ENCODE measurements around the gene DDX59.

DDX59 gene

GRCh38 chr1:200686620-200687019, 16.9 kb upstream of the DDX59 start:
- no peak for TF ChIP-seq CTCF (IDR thresholded peaks at IDR 0.05; ENCODE audit: control extremely low read depth, extremely low read depth, low read depth, missing control alignments)
- ChIA-PET POLR2A (no interaction called here), CTCF (no interaction called here)
- DNase-seq (ENCODE audit: extremely low spot score), result no peak

- TF ChIP-seq CTCF (IDR thresholded peaks at IDR 0.05; ENCODE audit: control extremely low read depth, extremely low read depth, low read depth, missing control alignments), result no peak
- POLR2A ChIA-PET, result no interaction called here
- no peak for DNase-seq (ENCODE audit: extremely low spot score)
- CTCF ChIA-PET, result interaction anchor here (1.0 kb wide), 1 partner anchor 18 kb away, joined by 3 read pairs; no protein-coding TSS in a partner anchor
Measured at GRCh38 chr1:200684015-200684414, 14.3 kb upstream of the DDX59 start.

DNA sequence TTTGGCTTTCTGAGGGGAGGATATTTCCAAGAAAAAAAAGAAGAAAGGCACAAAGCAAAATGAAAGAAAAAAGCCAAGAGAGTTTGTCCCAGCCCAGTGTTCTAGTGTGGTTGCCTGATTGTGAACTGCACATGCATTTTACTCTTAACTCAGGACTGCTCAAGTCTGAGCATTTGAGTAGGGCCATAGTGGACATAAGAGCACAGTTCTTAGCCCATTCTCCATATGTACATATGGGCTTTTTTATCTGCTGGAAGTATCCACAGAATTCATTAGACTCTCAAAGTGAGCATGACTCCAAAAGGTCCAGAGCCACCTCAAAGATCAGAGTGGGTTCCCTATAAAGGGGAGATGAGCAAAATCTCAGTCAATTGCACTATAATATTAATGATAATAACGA, 13.6 kb upstream of the DDX59 start:
- POLR2A ChIA-PET, result no interaction called here
- CTCF ChIA-PET, result interaction anchor here (2.9 kb wide), 1 partner anchor 13 kb away, joined by 7 read pairs; the partner anchor contains the start of gene DDX59
- TF ChIP-seq CTCF (IDR thresholded peaks at IDR 0.05; ENCODE audit: control extremely low read depth, extremely low read depth, low read depth, missing control alignments), result no peak
- DNase-seq (ENCODE audit: extremely low spot score), result no peak

- ChIA-PET POLR2A (no interaction called here), CTCF (interaction anchor here (2.3 to 2.9 kb wide), 2 partner anchors 11 to 12 kb away, joined by 7 read pairs; partner anchors contain the start of gene DDX59)
- no peak for DNase-seq (ENCODE audit: extremely low spot score)
- no peak for TF ChIP-seq CTCF (IDR thresholded peaks at IDR 0.05; ENCODE audit: control extremely low read depth, extremely low read depth, low read depth, missing control alignments)
Measured at GRCh38 chr1:200681231-200681630, 11.5 kb upstream of the DDX59 start.

DNA sequence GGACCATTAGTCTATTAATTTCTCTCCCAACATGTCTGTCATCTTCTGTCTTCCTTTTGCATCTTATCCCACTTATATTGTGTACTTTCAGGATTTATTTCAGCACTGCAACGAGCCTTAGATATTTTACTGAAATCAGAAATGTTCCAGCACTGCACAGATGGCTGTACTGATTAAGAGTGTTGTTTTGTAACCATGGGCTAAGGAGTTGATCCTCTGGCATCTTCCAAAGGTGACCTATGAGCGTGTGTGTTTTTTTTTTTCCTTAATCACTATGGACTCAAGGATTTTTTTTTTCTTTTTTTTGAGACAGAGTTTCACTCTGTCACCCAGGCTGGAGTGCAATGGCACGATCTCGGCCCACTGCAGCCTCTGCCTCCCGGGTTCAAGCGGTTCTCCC, 7.1 kb upstream of the DDX59 start:
- no peak for DNase-seq (ENCODE audit: extremely low spot score)
- POLR2A ChIA-PET, result no interaction called here
- no peak for TF ChIP-seq CTCF (IDR thresholded peaks at IDR 0.05; ENCODE audit: control extremely low read depth, extremely low read depth, low read depth, missing control alignments)
- CTCF ChIA-PET, result interaction anchor here (1.2 to 3.0 kb wide), 2 partner anchors 7 to 13 kb away, joined by 4 to 12 read pairs; partner anchors contain the start of gene DDX59

DNA sequence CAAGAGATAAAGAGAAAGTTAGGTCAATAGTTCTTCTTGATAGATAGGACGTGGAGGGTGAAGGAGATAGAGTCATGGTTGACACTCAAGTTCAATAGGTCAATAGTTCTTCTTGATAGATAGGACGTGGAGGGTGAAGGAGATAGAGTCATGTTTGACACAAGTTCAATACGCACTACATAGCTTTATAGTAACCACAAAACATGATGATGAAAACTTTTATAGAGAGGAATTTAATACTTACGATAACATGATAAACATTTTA, 5.8 kb upstream of the DDX59 start:
- ChIA-PET CTCF (interaction anchor here (0.8 to 3.0 kb wide), 4 partner anchors 12 to 53 kb away, joined by 3 to 12 read pairs (median 3); no protein-coding TSS in a partner anchor), POLR2A (no interaction called here)
- no peak for TF ChIP-seq CTCF (IDR thresholded peaks at IDR 0.05; ENCODE audit: control extremely low read depth, extremely low read depth, low read depth, missing control alignments)
- no peak for DNase-seq (ENCODE audit: extremely low spot score)
